Caco-2 (cell line): ENCODE data around the gene NUDC. TPM values are rescaled to one million over a fixed set of nuclear protein-coding genes. Genes with fewer than 3 reads are reported as not detected.

Experiments used
- BruUV-seq: library from RNA; stranded (reverse); fragments of 400-500 nt; replicated peaks from 2 replicates; lab custom pipeline; 2021; lab: Mats Ljungman, UMichigan
- CTCF ChIA-PET: fragments of 300-600 bp; sonication (Branson Sonifier 250); formaldehyde crosslinking; loops from one replicate; lab custom pipeline; 2022; ENCODE audit warnings: antibody characterized with exemption; lab: Charles Lee
- POLR2A ChIA-PET: fragments of 300-600 bp; sonication (Branson Sonifier 250); formaldehyde crosslinking; loops from one replicate; lab custom pipeline; 2022; ENCODE audit warnings: antibody characterized with exemption; lab: Charles Lee
- DNase-seq, 2 experiments: peaks; one replicate each; pipeline versions ENCODE4 v3.0.0 to v3.0.0-alpha.2; 2020 to 2022
- H3K27me3 ChIP-seq: replicated peaks from 2 replicates; pipeline ENCODE4 v1.6.0; 2011; ENCODE audit warnings: low read length; ENCODE audit not compliant: control insufficient read depth, insufficient read depth
- H3K36me3 ChIP-seq: 2 replicates; pipeline ENCODE4 v1.5.1; 2011; ENCODE audit warnings: low read length; ENCODE audit not compliant: control insufficient read depth, insufficient read depth
- H3K4me1 ChIP-seq: fragments of 250-450 bp; sonication (Bioruptor Pico); 2 replicates; pipeline ENCODE4 v1.5.1; 2020; ENCODE audit warnings: mild to moderate bottlenecking
- H3K4me3 ChIP-seq: 2 replicates; pipeline ENCODE4 v1.5.1; 2011; ENCODE audit warnings: low read depth, mild to moderate bottlenecking, control low read depth, low read length
- H3K9me3 ChIP-seq: fragments of 250-450 bp; sonication (Bioruptor Pico); 2 replicates; pipeline ENCODE4 v1.5.1; 2020; ENCODE audit warnings: mild to moderate bottlenecking, moderate library complexity
- H3K27ac Mint-ChIP-seq: one replicate; pipeline ENCODE4 v1.8.0; 2022; ENCODE audit warnings: mixed read lengths; ENCODE audit not compliant: unreplicated experiment
- H3K27me3 Mint-ChIP-seq: one replicate; pipeline ENCODE4 v1.8.0; 2022; ENCODE audit warnings: mixed read lengths; ENCODE audit not compliant: insufficient read depth, unreplicated experiment
- H3K36me3 Mint-ChIP-seq: one replicate; pipeline ENCODE4 v1.8.0; 2022; ENCODE audit warnings: mild to moderate bottlenecking, mixed read lengths; ENCODE audit not compliant: insufficient read depth, unreplicated experiment
- H3K4me1 Mint-ChIP-seq: one replicate; pipeline ENCODE4 v1.8.0; 2022; ENCODE audit warnings: low read depth, mixed read lengths; ENCODE audit not compliant: unreplicated experiment
- H3K4me3 Mint-ChIP-seq: one replicate; pipeline ENCODE4 v1.8.0; 2022; ENCODE audit warnings: mild to moderate bottlenecking, moderate library complexity, mixed read lengths; ENCODE audit not compliant: unreplicated experiment
- H3K9me3 Mint-ChIP-seq: one replicate; pipeline ENCODE4 v1.8.0; 2022; ENCODE audit warnings: mixed read lengths; ENCODE audit not compliant: unreplicated experiment
- intact Hi-C: fragments of 100-400 bp; cut with micrococcal nuclease; formaldehyde crosslinking; loops from one replicate; pipeline ENCODE4 v1.10.0; 2022; ENCODE audit not compliant: unreplicated experiment
- total RNA-seq: library from RNA; stranded (reverse); gene quantifications from 2 replicates; pipeline ENCODE4 v1.2.3, GENCODE V29; 2022
- TF ChIP-seq, protein P1 (sequence below), 2 experiments: fragments of 200-600 bp in 1 of 2; IDR thresholded peaks; 1 replicate in 1 of 2; 2 replicates in 1 of 2; pipeline versions ENCODE4 v1.5.1 to v1.8.0; 2011 to 2022; ENCODE audit warnings: antibody characterized with exemption in 1 of 2, control low read depth in 1 of 2, inconsistent platforms in 1 of 2, low read depth in 1 of 2, low read length in 1 of 2, mild to moderate bottlenecking in 1 of 2, moderate library complexity in 1 of 2; ENCODE audit not compliant: insufficient read depth in 1 of 2, severe bottlenecking in 1 of 2, unreplicated experiment in 1 of 2

The NUDC gene
- total RNA-seq, 1 experiment from 2014 or later = 81.3 TPM

DNA sequence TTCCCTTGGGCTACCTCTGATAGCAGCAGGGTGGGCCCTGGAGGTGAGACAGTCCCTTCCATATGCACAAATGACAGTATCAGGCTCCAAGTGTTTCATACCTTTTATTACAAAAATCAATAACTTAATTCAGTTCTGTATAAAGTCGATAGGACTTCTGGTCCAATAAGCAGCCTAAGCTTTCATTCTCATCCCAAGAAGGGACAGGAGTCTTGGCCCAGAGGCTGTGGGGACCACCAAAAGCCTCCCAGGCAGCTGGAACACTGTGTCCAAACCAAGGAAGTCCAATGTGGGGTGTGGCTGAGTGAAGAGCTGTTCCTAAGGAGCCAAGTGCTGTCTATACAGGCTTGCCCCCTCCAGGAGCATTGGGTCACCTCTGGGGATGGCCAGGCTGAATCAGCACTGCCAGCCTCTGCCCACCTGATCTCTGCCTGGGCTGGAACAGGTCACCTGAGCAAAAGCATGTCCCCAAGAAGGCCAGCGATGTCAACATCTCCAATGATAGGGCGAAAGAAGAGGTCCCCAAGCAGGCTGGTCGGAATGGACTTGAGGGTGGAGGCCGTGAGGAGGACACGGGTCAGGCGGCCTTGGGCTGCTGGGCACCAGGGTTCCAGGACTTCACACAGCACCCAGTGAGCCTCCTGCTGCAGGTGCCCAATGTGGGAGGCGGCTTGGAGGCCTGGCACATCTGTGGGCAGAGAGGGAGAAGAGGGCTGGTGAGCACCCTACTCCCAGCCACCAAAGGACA lies 10.0 kb upstream of the NUDC start:
- Histone ChIP-seq H3K27me3 (no peaks in the 10 kb centered on the region), H3K4me1 (peaks cover 37% of the 10 kb centered on the region), H3K4me3 (no peak overlapping the region), H3K36me3 (no peaks in the 10 kb centered on the region; the same call in 1 of the 2 replicates), H3K9me3 (no peaks in the 10 kb centered on the region)
- no TSS peak for BruUV-seq
- ChIA-PET CTCF (no interaction called here), POLR2A (interaction anchor here (0.8 kb wide), 1 partner anchor 11 kb away, joined by 3 read pairs; the partner anchor contains the start of gene GPATCH3)
- Mint-ChIP-seq H3K4me3 (no peak overlapping the region), H3K4me1 (peaks cover 15% of the 10 kb centered on the region), H3K27ac (peak overlapping the region; percentile 22), H3K9me3 (no peaks in the 10 kb centered on the region), H3K27me3 (no peaks in the 10 kb centered on the region), H3K36me3 (no peaks in the 10 kb centered on the region)
- TF ChIP-seq, protein P1, sequence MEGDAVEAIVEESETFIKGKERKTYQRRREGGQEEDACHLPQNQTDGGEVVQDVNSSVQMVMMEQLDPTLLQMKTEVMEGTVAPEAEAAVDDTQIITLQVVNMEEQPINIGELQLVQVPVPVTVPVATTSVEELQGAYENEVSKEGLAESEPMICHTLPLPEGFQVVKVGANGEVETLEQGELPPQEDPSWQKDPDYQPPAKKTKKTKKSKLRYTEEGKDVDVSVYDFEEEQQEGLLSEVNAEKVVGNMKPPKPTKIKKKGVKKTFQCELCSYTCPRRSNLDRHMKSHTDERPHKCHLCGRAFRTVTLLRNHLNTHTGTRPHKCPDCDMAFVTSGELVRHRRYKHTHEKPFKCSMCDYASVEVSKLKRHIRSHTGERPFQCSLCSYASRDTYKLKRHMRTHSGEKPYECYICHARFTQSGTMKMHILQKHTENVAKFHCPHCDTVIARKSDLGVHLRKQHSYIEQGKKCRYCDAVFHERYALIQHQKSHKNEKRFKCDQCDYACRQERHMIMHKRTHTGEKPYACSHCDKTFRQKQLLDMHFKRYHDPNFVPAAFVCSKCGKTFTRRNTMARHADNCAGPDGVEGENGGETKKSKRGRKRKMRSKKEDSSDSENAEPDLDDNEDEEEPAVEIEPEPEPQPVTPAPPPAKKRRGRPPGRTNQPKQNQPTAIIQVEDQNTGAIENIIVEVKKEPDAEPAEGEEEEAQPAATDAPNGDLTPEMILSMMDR (IDR thresholded peaks at IDR 0.05; ENCODE audit: insufficient read depth in 1 of 2, low read depth in 1 of 2, low read length in 1 of 2, severe bottlenecking in 1 of 2, unreplicated experiment in 1 of 2) = no peak
- no peak for DNase-seq
- intact Hi-C loops = no loop called here

DNA sequence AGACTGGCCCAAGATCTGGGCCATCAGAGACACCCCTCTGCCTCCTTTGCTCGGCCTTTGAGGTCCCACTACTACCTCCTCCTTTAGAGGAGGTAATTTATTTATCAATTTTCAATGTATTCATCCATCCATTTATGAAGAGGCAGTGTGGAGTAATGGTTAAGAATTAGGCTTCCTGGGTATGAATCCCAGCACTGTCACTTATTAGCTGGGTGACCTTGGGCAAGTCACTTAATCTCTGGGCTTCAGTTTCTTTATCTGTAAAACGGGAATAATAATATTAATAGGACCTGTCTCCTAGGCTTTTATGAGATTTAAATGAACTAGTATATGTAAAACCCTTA lies 9.4 kb upstream of the NUDC start:
- Mint-ChIP-seq H3K27me3 (no peaks in the 10 kb centered on the region), H3K27ac (no peak overlapping the region), H3K36me3 (no peaks in the 10 kb centered on the region), H3K4me1 (peaks cover 15% of the 10 kb centered on the region), H3K4me3 (no peak overlapping the region), H3K9me3 (no peaks in the 10 kb centered on the region)
- no TSS peak for BruUV-seq
- intact Hi-C loops = no loop called here
- ChIA-PET POLR2A (no interaction called here), CTCF (no interaction called here)
- DNase-seq = no peak
- Histone ChIP-seq H3K27me3 (no peaks in the 10 kb centered on the region), H3K4me3 (no peak overlapping the region), H3K4me1 (peaks cover 37% of the 10 kb centered on the region), H3K9me3 (no peaks in the 10 kb centered on the region), H3K36me3 (no peaks in the 10 kb centered on the region; the same call in 1 of the 2 replicates)
- TF ChIP-seq, protein P1 (IDR thresholded peaks at IDR 0.05; ENCODE audit: insufficient read depth in 1 of 2, low read depth in 1 of 2, low read length in 1 of 2, severe bottlenecking in 1 of 2, unreplicated experiment in 1 of 2) = no peak

DNA sequence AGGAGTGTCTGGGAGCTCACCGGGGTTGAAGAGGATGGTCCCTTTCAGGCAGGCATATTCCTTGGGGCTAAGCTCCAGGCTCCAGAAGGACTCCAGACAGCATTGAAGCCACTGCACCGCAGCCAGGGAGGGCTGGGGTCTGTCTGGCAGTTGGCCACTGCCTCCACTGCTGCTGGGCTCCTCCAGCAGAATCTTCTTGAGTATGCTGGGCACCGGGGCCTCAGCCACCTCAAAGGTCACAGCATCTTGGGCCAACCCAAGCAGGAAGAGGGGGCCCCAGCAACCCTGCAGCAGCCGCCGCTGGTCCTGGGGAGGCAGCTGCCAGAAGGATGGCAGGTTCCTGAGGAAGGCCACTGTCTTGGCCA lies 8.2 kb upstream of the NUDC start:
- H3K9me3 Mint-ChIP-seq = no peaks in the 10 kb centered on the region
- no peak overlapping the region for H3K27ac Mint-ChIP-seq
- H3K27me3 ChIP-seq = no peaks in the 10 kb centered on the region
- no peaks in the 10 kb centered on the region; the same call in 1 of the 2 replicates for H3K36me3 ChIP-seq
- intact Hi-C loops = no loop called here
- ChIA-PET POLR2A (interaction anchor here (1.2 to 1.3 kb wide), 2 partner anchors 13 to 23 kb away, joined by 4 to 21 read pairs; partner anchors contain the start of genes GPATCH3 and GPN2), CTCF (interaction anchor here (0.7 to 1.3 kb wide), 3 partner anchors 9 to 23 kb away, joined by 3 to 9 read pairs (median 6); partner anchors contain the start of genes GPATCH3 and GPN2)
- no peak overlapping the region for H3K4me3 ChIP-seq
- TF ChIP-seq, protein P1 (IDR thresholded peaks at IDR 0.05; ENCODE audit: insufficient read depth in 1 of 2, low read depth in 1 of 2, low read length in 1 of 2, severe bottlenecking in 1 of 2, unreplicated experiment in 1 of 2) = no peak
- H3K9me3 ChIP-seq = no peaks in the 10 kb centered on the region
- H3K27me3 Mint-ChIP-seq = no peaks in the 10 kb centered on the region
- H3K4me1 Mint-ChIP-seq = peaks cover 15% of the 10 kb centered on the region
- peaks cover 37% of the 10 kb centered on the region for H3K4me1 ChIP-seq
- H3K4me3 Mint-ChIP-seq = no peak overlapping the region
- no TSS peak for BruUV-seq
- DNase-seq = no peak
- H3K36me3 Mint-ChIP-seq = no peaks in the 10 kb centered on the region
